GM19467 (cell line): ENCODE results near the gene COL4A3.
"Not testable (repeated sequence)": the region's sequence is repeated elsewhere in the genome, so short reads cannot be mapped to it uniquely, and the experiment has no call there.

Experiments used
- ATAC-seq: cut with Tn5 transposase; IDR thresholded peaks from one replicate; pipeline ENCODE4 v1.9.1; 2021; ENCODE audit warnings: mild to moderate bottlenecking, moderate library complexity; ENCODE audit not compliant: unreplicated experiment

The COL4A3 gene

DNA sequence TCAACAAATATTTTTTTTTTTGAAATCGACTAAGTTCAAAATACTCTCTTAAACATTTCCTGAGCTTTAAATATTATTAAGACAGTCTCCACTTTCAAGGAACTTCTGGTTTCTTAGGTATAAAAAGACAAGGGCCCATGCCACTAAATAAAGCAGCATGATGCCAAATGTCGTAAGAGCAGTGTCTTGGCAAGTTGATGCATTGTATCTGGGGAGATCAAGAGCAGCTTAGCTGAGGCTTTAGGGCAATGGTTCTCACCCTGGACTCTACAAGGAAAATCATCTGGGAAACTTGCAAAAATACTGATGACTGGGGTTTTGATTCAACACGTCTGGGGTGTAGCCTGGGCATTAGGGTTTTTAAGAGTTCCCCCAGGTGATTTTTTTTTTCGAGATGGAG, 41.3 kb downstream of the COL4A3 start:
- ATAC-seq: no peak

DNA sequence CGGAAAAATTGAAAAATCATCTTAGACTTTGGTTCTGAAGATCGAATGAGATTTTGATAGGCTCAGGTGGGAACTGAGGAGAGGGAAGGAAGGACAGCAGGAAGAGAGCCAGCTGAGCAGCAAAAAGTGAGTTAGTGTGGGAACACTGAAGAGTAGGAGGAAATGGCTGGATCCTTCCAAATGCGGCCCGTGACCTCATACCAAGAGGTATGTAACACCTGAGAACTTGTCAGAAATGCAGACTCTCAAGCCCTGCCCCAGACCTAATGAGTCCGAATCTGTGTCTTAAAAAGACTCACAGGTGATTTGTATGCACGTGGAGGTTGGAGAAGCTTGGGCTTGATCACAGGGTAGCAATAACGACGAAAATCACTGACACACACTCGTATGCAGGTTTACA, 42.0 kb downstream of the COL4A3 start:
- ATAC-seq: no peak

DNA sequence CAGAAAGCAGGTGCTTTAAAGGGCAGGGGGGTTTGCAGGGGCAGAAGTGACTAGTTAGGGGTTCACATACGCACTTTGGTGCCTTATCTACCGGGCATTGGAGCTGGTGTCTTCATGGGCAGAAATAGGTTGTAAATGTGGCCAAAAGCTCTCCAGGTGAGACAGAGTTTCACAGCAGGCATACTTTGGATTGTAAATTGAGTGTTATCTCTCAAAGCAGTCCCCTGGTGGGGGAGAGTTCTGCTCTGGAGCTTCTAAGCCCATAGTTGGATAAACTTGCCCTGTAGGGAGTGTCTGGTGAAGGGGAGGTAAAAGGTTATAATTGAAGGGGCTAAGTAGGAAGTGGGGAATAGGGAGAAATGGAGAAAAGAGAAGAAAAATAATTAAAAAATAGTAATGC, 43.1 kb downstream of the COL4A3 start:
- no peak for ATAC-seq

DNA sequence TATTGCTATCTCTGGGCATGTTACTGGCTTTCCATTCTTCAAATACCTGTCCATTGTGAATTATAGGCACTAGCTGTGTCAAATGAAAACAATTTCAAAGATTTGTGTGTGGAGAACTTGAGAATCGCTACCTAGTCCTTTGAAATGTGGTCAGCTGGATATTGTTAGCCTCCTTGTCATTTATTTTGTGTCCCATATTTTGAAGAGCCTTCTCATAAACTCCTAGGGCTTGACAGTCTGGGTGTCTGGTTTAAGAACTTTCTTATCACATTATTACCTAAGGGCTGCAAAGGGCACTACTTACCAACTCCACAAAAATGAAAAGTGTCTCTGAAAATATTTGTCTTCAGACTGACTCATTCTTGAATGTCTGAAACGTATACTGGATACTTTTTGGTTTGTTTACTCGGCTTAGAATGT, 50.2 kb downstream of the COL4A3 start:
- ATAC-seq: no peak

DNA sequence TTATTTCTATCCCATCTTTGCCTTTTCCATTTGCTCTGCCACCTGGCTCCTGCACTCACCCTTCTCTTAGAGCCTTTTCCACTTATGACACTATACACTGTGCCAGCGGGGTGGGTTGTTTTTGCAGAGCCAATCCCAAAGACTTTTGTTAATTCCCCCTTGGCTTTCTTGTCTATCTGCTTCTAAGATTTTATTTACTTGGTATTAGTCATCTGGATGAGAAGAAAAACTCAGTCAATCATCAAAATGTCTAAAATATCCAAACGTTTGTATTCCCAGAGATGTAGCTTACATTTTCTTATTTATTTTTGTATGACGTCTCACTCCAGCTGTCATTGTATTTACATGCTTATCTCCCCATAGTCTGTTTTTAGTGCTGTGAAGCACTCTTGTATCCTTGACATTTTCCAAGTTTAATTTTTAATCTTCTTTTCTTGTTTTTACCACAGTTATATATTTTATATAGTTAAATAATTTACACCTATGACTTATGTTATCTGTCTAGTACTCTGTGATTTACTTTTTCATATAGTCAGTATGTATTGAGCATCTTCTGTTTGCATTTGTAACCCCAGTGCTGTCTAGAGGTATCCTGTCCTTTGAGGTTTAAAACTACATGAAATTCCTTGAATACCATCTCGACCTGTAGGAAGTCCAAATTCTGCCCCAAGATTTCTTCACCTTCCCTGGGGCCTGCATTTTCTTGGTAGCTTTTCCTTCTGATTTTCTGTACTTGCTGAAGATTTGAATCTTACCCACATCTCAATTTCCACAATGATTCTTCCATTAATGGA, 55.1 kb downstream of the COL4A3 start:
- no peak for ATAC-seq

DNA sequence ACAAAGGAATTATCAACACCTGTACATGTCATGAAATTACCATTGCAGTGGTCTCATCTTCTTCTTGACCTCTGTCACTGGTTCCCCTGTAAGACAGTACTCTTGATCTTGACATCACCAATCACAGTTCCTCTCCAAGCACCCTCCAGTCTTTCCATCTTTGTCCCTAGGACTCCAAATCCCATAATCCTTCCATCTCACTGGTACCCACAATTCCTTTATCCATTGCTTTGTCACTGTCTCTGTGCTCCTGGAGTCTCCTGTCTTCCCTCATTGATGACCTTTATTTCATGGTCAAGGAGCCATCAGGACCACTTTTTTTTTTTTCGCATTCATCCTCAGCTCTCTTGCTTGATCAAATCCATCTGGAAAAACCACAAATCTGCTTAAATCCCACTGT, 56.7 kb downstream of the COL4A3 start:
- ATAC-seq: no peak

DNA sequence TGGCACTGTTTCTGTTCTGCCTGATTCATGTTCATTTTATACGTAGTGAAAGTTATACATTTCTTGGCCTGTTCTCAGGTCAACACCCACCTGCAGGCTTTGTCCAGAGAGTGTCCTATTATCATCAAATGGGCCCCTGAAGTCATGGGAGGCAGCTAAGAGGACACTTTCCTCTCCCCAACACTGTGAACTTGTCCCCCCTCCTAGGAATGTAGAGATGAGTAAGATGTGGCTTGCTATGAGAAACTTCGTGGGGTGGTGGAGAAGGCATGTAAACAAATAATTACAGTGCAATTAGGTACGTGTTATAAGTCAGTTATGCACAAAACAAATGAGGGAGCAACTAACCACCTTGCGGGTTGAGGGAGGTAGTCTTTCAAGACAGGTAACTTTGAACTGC, 57.9 kb downstream of the COL4A3 start:
- ATAC-seq: no peak

DNA sequence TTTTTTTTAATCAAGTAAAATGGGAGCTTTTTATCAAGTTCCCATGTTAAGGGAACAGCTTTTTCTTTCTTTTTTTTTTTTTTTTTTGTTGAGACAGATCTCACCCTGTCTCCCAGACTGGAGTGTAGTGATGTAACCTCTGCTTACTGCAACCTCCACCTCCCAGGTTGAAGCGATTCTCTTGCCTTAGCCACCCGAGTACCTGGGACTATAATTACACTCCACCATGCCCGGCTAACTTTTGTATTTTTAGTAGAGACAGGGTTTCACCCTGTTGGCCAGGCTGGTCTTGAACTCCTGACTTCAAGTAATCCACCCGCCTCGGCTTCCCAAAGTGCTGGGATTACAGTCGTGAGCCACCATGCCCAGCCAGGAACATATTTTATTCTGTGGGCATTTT, 61.2 kb downstream of the COL4A3 start:
- ATAC-seq: not testable (repeated sequence)

DNA sequence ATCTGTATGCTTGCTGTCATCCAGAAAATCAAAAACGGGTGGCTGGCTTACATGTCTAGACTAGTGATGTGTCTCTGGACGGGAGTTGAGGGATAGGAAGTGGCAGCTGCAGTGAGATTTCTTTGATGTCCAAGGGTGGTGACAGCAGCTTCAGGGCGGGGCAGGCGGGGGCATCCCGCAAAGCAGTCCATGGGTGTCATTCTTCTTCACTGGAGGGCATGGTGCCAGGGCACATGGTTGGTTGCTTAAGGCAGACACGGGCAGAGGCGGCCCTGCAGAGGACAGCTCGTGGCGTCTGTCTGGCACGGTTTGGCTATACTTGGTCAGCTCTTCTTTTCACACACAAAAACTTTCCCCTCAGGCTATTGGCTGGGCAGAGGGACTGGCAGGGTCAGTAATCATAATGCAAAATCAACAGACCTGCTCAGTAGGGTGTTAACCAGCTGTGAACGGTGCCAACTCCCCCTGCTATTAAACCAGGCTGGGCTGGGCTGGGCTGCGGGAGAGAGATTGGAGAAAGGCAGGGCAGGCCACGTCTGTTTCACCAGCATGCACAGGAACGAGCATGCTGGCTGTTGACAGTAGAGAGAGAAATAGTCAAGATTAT, 63.7 kb downstream of the COL4A3 start:
- ATAC-seq: no peak

DNA sequence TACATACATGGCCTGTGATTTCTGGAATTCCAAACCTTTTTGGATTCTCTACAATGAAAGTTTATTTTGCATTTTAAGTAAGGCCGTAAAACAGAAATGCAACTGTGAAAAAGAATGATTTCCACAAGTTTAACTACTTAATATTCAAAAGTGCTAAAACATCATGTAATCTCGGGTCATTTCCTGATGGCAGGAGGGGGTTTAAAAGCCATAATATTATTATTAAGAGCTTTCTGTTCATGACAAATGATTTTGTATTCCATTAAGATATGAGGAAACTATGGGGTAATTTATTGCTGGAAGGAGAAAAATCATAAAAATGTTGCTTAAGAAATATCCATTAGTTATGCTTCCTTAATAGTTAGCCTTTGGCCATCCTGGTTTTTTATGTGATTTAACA, 65.7 kb downstream of the COL4A3 start:
- ATAC-seq: no peak

DNA sequence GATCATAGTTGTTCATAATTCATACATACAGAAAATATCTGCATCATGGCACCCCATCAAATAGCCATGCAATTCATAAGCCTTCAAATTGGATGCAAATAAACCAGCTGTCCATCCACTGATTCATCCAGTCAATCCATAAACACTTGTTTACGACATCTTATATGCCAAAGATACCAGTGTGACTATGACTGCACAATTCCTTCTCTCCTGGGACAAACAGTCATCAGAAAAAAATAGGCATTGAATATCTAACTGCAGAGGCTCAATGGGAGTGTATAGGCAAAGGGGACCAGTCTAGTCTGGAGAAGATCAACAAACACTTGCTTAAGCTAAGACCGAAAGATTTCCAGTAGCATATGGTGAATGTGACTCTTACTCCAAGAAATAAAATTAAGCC, 70.0 kb downstream of the COL4A3 start:
- no peak for ATAC-seq

DNA sequence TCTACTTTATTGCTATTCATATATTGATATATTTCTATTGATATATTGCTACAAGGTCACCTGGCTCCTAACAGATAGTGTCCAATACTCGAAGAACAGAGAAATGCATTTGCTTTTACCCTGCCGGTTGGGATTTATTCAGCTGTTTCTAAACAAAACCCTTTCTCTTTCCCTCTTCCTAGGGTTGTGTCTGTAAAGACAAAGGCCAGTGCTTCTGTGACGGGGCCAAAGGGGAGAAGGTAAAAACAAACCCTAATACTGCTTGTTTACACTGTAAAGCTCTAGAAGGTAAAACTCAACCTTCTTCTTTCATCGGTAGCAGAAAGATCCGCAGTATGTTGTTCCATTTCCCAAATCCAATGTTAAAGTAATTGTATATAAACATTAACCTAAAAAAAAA, 73.4 kb downstream of the COL4A3 start:
- no peak for ATAC-seq

DNA sequence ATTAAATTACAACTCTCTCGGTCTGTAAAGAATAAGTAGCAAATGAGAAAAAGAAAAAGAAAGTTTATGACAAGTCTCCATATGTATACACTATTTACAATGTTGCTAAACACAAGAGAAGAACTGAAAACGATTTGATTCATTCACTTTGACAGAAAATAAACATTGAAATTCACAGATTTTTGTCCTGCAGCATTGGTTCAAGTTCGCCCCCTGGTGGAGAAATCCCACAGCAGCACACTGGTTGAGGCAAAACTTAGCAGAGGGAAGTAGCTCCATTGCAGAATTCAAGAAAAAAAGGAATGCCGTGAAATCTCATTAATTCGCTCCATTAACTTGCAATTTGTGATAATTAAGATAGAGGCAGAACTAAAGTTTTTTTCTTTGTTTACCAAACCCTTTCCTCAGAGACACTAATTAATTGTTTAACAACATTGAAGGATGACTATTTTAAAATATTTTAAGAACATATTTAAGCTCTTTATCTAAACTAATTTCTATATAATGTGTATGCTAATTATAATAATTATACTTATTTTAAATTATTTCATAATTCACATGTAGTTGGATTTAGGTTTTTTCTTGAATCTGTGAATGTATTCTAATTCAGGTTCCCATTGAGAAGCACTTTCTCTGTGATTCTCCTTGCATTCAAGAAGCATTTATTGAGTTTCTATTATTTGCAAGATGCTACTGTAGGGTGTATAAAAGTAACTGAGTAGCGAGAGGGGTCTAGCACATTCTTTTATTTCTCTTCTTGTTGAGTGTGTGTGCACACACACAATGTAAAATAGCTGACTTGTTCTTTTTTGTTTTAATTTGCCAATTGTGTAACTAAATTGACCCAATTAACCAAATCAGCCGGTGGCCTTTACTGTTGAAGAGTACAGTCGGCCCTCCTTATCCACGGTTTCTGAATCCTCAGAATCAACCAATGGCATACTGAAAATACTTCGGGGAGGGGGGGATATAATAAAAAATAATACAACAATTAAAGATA, 74.1 kb downstream of the COL4A3 start:
- peak; percentile 54 for ATAC-seq

DNA sequence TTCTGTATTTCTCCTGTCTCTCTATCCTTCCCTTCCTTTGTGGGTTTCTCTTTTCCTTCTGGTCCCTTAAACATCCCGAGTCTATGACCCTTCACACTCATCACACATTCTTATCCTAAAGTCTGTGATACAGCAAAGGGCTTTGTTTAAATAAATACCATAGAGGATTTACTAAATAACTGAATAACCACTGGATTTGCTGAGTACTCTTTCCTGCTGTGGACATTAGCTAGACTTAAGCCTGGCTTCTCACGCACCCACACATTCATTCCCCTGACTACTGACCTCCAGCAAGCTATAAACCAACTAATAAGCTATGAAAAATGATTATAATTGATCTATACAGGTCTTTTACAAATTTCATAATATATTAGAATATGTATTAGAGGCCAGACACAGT, 76.6 kb downstream of the COL4A3 start:
- no peak for ATAC-seq

DNA sequence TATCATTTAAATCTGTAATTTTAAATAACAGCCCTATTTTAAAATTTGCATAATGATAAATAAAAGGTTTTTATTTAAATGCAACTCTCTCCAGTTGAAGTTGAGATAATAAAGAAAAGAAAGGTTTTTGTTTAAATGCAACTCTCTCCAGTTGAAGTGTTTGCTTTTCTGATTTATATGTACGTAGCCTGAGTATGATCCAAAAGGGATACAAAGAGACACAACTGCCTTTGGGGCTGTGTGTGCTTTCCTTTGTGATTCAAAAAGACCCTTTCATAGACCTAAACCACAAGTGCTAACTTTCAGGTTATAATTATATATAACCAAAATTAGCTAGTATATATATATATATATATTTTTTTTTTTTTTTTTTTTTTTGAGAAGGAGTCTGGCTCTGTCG, 84.5 kb downstream of the COL4A3 start:
- no peak for ATAC-seq

DNA sequence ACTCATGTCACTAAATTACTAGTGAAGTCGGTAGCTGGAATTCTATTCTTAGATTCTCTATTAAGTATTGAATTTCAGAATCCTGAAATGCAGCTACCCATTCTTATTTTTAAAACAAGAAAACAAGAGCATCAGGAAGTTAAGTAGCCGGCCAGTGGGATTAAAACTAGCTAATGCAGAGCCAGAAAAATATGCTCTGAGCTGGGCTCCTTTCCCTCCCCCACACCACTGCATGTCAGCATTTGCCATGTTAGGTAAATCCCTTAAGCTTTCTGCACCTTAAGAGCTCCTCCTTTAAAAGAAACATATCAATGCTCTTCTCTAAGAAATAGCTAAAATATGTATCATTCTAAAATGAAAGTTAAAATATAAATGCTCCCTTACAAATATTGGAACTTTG, 88.4 kb downstream of the COL4A3 start:
- no peak for ATAC-seq

DNA sequence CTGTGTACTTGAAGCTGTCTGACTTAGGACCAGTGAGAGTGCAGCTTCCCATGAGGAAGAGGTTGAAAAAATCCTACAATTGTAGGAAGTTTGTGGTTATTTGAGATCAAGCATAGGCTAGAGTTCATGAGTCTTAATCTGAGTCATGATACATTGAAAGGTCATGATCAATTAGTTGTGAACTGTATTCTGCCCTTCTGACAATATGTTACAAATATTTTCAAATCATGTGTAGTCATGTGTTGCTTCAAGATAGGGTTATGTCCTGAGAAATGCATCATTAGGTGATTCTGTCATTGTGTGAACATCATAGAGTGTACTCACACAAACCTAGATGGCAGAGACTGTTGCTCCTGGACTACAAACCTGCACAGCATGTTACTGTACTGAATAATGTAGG, 92.2 kb downstream of the COL4A3 start:
- ATAC-seq: no peak

DNA sequence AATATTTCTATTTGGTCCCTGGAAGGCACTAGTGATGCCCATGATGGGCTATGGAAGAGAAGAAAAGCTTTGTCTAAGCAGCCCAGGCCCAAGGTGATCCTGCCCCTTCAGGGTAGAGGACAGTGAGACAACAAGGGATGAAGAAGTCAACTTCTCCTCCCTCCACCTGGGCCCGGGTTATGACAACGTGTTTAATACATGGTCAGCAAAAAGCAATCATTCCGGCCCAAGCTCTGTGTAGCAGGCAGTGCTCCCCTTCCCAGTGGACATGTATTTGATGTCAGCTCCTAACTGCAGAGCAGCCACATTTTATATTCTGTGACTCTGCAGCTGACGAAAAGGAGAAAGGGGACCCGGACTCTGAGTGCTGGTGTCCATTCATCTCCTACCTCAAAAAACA, 93.4 kb downstream of the COL4A3 start:
- no peak for ATAC-seq

DNA sequence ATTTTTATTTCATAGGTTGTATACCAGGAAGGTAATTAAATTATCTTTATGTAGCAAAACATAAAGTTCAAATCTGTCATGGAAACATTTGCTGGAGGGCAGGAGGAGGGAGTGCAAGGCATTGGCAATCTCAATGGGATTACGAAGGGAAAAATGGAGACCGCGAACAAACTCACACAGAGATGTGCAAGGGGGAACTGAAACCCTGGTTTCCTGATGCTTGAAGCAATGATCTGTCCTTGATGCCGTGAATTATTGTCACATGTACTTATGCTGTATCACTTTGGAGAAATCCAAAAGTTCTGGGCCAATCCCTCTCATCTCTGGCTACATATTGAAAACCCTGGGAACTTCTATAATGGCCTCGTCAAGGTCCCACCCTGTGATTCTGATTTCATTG, 95.6 kb downstream of the COL4A3 start:
- no peak for ATAC-seq

DNA sequence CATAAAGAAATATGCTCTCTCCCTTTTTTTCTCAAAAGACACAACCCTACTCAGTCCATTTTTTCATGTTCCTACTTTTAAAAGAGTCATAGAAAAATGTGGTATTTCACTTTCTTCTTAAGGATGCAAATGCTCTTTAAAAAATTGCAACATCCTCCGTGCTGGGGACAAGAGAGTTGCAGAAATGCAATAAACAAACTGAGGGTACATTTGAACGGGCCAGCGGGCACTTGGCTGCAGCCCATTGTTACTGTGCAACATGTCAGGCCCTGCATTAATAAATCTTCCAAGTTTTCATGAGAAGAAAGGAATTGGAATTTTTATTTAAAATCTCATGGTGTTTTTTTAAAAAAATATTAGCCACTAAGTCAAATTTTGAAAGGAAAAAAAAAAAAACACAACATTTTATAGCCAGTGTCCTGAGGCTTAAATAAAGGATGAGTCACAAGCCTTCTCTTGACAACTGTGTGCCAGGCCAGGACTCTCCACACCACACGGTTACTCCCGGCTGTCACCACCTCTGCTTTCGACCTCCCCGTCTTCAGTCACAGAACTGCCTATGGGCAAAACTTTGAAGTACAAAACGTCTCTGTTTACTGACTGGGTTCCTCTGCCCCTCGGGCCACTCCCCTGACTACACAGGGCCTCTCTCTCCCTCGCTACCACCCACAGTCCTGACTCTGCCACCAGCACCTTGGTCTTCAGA, 103.1 kb downstream of the COL4A3 start:
- no peak for ATAC-seq

DNA sequence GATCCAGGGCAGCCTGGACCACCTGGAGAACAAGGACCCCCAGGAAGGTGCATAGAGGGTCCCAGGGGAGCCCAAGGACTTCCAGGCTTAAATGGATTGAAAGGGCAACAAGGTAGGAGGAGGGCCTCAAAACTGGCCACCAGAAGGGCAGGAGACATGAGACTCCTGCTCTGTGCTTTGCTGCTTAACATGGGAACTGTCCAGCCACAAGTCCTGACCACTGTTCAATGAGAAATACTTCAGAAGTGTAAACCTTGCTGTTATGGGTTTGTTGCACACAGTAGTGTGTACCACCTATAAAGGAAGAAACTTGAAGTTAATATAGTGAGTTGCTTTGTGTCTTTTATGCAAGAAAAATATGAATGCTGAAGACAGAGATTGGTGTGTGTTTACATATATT, 116.5 kb downstream of the COL4A3 start:
- no peak for ATAC-seq
